ENCODE data around the gene GABARAPL2.

GABARAPL2 gene

DNA sequence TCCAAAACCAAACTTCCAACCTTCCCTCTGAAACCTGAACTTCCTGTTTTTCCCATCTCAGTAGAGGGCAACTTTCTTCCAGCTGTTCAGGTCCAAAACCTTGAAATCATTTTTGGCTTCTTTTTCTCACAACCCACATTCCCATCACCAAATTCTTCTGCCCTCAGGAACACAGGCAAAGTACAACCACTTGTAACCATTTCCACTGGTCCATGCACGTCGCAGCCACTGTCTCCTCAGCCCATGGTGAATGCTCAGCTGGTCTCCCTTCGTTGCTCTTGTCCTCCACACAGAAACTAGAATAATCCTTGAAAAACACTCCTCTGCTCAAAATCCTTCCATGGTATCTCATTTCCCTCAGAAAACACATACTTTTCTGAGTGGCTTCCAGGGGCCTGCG is 60.6 kb downstream of the GABARAPL2 start:
- TF ChIP-seq, protein P1, sequence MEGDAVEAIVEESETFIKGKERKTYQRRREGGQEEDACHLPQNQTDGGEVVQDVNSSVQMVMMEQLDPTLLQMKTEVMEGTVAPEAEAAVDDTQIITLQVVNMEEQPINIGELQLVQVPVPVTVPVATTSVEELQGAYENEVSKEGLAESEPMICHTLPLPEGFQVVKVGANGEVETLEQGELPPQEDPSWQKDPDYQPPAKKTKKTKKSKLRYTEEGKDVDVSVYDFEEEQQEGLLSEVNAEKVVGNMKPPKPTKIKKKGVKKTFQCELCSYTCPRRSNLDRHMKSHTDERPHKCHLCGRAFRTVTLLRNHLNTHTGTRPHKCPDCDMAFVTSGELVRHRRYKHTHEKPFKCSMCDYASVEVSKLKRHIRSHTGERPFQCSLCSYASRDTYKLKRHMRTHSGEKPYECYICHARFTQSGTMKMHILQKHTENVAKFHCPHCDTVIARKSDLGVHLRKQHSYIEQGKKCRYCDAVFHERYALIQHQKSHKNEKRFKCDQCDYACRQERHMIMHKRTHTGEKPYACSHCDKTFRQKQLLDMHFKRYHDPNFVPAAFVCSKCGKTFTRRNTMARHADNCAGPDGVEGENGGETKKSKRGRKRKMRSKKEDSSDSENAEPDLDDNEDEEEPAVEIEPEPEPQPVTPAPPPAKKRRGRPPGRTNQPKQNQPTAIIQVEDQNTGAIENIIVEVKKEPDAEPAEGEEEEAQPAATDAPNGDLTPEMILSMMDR (IDR thresholded peaks at IDR 0.05; ENCODE audit: low read depth, low read length) = no peak
- no peak for DNase-seq (ENCODE audit: extremely low read depth, low read depth)

All from AG09319 (cell line).